Measurements from ENCODE around the gene SLC15A3.

DNA sequence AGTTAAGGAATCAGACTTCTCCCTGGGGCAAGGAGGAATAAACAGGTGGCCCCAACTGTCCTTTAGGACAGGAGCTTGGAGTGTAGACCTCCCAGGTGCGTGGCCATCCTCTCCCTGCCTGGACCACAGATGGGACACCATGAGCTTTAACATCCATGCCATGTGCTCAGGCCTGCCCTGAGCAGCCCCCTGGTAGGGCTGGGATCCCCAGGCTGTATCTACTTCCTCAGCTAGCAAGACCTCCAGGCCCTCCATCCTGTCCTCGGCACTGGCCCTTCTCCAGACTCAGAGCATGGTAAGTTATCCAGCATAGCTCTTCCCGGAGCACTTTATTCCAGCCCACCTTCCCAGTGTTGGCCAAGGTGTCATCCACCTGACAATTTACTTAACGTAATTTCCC, 25.2 kb upstream of the SLC15A3 start:
- TF ChIP-seq, protein P1, sequence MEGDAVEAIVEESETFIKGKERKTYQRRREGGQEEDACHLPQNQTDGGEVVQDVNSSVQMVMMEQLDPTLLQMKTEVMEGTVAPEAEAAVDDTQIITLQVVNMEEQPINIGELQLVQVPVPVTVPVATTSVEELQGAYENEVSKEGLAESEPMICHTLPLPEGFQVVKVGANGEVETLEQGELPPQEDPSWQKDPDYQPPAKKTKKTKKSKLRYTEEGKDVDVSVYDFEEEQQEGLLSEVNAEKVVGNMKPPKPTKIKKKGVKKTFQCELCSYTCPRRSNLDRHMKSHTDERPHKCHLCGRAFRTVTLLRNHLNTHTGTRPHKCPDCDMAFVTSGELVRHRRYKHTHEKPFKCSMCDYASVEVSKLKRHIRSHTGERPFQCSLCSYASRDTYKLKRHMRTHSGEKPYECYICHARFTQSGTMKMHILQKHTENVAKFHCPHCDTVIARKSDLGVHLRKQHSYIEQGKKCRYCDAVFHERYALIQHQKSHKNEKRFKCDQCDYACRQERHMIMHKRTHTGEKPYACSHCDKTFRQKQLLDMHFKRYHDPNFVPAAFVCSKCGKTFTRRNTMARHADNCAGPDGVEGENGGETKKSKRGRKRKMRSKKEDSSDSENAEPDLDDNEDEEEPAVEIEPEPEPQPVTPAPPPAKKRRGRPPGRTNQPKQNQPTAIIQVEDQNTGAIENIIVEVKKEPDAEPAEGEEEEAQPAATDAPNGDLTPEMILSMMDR (IDR thresholded peaks at IDR 0.05; ENCODE audit: insufficient read depth, low read depth, low read length): no peak
- no peak for TF ChIP-seq EZH2 (IDR thresholded peaks at IDR 0.05; ENCODE audit: insufficient read depth, low read length)

Measured in astrocyte (in vitro differentiated cells and primary cell).